GM12892 (cell line): ENCODE measurements around the gene OR9I1.

Experiments used
- POLR2A ChIP-seq: IDR thresholded peaks from 2 replicates; pipeline ENCODE4 v1.6.1; 2011; ENCODE audit warnings: low read depth, low read length, control low read depth
- POLR2AphosphoS5 ChIP-seq: IDR thresholded peaks from 2 replicates; pipeline ENCODE4 v1.6.1; 2011; ENCODE audit warnings: low read depth, low read length, control low read depth

DNA sequence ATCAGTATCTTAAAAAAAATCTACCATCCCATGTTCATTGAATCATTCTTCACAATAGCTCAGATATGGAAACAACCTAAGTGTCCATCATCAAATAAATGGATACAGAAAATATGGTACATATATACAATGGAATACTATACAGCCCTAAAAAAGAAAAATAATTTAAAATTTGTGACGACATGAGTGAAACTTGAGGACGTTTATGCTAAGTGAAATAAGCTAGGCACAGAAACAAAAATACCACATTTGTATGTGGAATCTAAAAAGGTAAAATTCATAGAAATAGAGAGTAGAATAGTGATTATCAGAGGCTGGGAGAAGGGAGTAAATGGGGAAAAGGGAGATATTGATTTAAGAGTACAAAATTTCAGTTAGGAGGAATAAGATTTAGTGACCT lies 38.8 kb downstream of the OR9I1 start:
- no peak for TF ChIP-seq POLR2A
- no peak for TF ChIP-seq POLR2AphosphoS5
